Thyroid gland (tissue), 4 donors: Measurements from ENCODE around the gene MTHFSD. TPM values are rescaled to one million over a fixed set of nuclear protein-coding genes. Genes with fewer than 3 reads are reported as not detected.

Experiments
- DNase-seq, 2 donors: peaks; one replicate each; pipeline ENCODE4 v3.0.0-alpha.2; 2019
- H3K27ac ChIP-seq, 3 donors: fragments of 200-600 bp; sonication (generic); 1 replicate in 2 of 3; 2 replicates in 1 of 3; pipeline ENCODE4 v1.5.1; 2016 to 2019; ENCODE audit warnings: mild to moderate bottlenecking in 1 of 3, moderate library complexity in 1 of 3
- H3K27me3 ChIP-seq: fragments of 200-600 bp; sonication (generic); one replicate; pipeline ENCODE4 v1.5.1; 2019
- H3K36me3 ChIP-seq, 2 donors: fragments of 200-600 bp; sonication (generic); one replicate each; pipeline ENCODE4 v1.5.1; 2016 to 2019
- H3K4me1 ChIP-seq, 2 donors: fragments of 200-600 bp; sonication (generic); one replicate each; pipeline ENCODE4 v1.5.1; 2017 to 2019
- H3K4me3 ChIP-seq, 3 donors: fragments of 200-600 bp; sonication (generic); replicated peaks in 1 of 3; 1 replicate in 2 of 3; 2 replicates in 1 of 3; pipeline ENCODE4 v1.5.1; 2016; ENCODE audit warnings: mild to moderate bottlenecking in 1 of 3
- H3K9me3 ChIP-seq: fragments of 200-600 bp; sonication (generic); one replicate; pipeline ENCODE4 v1.5.1; 2017
- POLR2A ChIP-seq, 2 donors: fragments of 450-650 bp; IDR thresholded peaks; one replicate each; pipeline ENCODE4 v1.6.1; 2017; ENCODE audit warnings: antibody characterized with exemption in 2 of 2, mild to moderate bottlenecking in 2 of 2, moderate library complexity in 1 of 2
- WGBS, 2 donors: methylation state at CpG; one replicate each; pipeline ENCODE4 v1.1.5; 2017; 5-methylcytosine and 5-hydroxymethylcytosine counted together
- intact Hi-C: fragments of 100-400 bp; cut with DNase I; formaldehyde crosslinking; loops from one replicate; pipeline ENCODE4 v1.15.1; 2023
- total RNA-seq, 4 donors: library from RNA; depleted of rRNA; stranded (reverse); fragments of >200 nt; gene quantifications; one replicate each; pipeline ENCODE4 v1.2.3, GENCODE V29; 2016
- TF ChIP-seq, protein P1 (sequence below), 6 experiments: fragments of 200-600 bp in 3 of 6; fragments of 450-650 bp in 3 of 6; sonication (generic) in 3 of 6; IDR thresholded peaks; one replicate each; pipeline ENCODE4 v1.5.1; 2016 to 2019; ENCODE audit warnings: antibody characterized with exemption in 6 of 6, mild to moderate bottlenecking in 2 of 6, inconsistent platforms in 1 of 6, moderate library complexity in 1 of 6

MTHFSD gene
- total RNA-seq, 4 donors from 2014 or later: 21.2 to 27.4 (median 25.2) TPM

DNA sequence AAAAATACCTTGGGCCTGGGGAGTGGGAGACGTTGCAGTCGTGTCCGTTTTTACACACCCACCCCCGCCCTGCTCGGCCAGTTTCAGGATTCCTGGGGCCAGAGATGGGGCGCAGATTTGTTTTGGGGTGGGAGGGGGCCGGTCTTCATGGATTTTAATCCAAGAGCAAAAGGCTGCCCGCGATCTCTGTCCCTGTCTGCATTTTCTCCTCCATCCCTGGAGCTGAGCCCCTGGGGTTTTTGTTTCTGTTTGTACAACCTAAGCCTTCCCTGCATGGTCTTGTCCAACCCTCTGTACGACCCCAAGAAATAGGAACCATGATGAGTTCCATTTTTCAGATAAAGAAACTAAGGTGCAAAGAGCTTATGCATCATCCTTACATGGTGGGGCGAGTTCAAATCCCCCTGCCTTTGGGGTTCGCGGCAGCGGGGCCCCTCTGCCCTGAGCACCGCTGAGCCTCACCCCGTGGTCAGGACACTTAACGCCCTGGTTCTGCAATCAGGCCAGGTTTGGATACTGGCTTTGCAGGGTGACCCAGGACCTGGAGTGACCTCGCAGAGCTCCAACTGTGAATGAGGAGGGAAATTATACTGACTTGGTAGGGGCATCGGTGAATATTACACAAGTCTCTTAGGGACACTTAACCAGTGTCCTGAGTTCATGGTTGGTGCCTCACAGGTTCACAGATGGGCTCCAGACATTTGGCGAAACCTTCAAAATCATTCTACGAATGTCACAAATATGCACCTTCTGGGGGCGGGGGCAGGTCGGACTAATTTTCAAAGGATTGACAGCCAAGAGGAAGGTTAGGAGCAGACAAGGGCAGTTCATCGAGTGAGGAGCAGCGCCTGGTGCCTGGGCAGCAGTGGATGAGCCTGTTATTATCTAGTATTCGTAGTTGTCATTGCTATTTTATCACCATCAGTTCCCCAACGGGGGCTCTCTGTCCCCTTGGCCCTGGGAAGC lies 48.9 kb downstream of the MTHFSD start:
- WGBS, 2 donors: 14 to 16% methylated on average over 22 to 27 of the region's 27 CpGs
- Histone ChIP-seq H3K9me3 (no peaks in the 10 kb centered on the region), H3K4me1 (peaks cover 22 to 33% of the 10 kb centered on the region in 2 donors), H3K27ac (no peak overlapping the region), H3K36me3 (no peaks in the 10 kb centered on the region), H3K4me3 (no peak overlapping the region), H3K27me3 (peaks cover 37% of the 10 kb centered on the region)
- intact Hi-C loops: no loop called here
- DNase-seq: no peak
- TF ChIP-seq, protein P1, sequence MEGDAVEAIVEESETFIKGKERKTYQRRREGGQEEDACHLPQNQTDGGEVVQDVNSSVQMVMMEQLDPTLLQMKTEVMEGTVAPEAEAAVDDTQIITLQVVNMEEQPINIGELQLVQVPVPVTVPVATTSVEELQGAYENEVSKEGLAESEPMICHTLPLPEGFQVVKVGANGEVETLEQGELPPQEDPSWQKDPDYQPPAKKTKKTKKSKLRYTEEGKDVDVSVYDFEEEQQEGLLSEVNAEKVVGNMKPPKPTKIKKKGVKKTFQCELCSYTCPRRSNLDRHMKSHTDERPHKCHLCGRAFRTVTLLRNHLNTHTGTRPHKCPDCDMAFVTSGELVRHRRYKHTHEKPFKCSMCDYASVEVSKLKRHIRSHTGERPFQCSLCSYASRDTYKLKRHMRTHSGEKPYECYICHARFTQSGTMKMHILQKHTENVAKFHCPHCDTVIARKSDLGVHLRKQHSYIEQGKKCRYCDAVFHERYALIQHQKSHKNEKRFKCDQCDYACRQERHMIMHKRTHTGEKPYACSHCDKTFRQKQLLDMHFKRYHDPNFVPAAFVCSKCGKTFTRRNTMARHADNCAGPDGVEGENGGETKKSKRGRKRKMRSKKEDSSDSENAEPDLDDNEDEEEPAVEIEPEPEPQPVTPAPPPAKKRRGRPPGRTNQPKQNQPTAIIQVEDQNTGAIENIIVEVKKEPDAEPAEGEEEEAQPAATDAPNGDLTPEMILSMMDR (IDR thresholded peaks at IDR 0.05): no peak
- TF ChIP-seq POLR2A (IDR thresholded peaks at IDR 0.05): no peak

DNA sequence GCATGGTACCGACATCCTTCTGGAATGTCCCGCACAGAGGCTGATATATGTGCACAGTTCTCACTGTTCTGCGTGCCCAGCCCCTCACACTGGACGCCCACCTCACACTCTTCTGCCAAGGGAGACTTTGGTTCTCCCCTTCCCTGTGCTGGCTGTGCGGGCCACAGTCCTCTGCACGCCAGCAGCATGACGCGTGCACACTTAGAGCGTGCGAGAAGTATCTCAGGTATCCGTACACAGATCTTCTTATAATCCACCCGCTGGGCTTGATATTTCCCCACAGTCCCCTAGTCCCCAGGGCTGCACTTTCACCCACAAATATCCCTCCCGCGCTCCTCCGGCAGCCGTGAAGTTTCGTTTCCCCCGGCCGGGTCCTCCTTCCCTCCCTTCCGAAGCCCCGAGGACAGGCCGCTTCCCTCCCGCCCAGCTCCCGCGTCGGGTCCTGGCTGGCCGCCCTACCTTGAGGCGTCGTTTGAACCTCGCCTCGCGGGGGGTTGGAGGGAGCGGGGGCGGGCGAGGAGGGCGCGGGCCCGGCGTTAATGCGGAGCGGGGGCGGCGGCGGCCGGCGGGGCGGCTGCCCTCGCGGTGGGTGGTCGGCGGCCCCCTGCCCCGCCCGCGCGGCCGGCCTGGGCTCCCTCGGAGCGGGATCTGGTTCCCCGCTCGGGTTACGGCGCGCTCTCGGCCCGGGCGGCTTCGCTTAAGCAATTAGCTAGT lies 49.7 kb downstream of the MTHFSD start:
- 4% methylated on average over 26 to 46 of the region's 67 CpGs for WGBS, 2 donors

DNA sequence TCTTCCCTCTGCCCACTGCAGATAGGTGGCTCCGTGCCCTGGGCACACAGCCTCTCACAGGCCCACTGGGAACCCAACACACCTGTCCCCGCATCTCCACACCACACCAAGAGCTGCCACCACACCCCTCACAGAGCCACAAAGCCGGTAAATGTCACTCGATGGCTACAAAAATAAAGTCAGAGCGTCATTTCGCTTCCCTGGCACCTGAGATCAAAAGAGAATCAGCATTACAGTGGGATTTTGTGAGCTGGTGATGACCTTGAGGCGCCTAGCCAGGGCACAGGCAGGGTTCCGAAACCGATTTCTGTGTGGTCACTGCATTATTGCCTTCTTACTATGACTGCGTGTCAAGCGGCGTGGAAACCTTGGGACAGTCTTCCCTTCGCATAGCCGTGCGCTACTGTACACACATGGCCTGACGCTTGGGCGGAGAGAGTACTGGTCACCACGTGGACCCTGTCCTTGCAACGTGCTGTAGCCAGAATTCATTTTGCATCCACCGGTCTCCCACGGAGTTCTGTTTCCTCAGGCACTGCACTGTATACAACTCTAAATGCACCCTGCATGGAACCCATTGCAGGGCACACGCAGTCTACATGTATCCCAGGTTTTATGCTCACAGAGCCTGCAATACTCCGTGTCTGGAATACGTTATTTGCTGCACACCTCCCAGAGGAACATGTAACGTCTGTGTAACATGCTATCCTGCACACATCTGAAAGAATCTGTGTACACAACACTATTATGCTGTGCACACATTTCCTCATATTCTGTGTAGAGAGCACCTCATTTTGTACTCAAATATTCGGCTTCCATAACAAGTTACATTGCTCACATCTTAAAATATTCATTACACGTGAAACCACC lies 50.5 kb downstream of the MTHFSD start:
- TF ChIP-seq POLR2A (IDR thresholded peaks at IDR 0.05): no peak
- TF ChIP-seq, protein P1 (IDR thresholded peaks at IDR 0.05): no peak
- DNase-seq: no peak
- intact Hi-C loops: no loop called here
- no peaks in the 10 kb centered on the region for H3K9me3 ChIP-seq
- H3K27ac ChIP-seq: no peak overlapping the region
- 24 to 27% methylated on average over 25 of the region's 27 CpGs for WGBS, 2 donors
- H3K4me3 ChIP-seq: no peak overlapping the region
- peaks cover 44% of the 10 kb centered on the region for H3K27me3 ChIP-seq
- H3K36me3 ChIP-seq: no peaks in the 10 kb centered on the region
- peaks cover 13 to 21% of the 10 kb centered on the region in 2 donors for H3K4me1 ChIP-seq

More for the DNA sequence above, 49.7 kb downstream of the MTHFSD start:
- Histone ChIP-seq H3K36me3 (no peaks in the 10 kb centered on the region), H3K27ac (no peak overlapping the region), H3K4me1 (peaks cover 17 to 27% of the 10 kb centered on the region in 2 donors), H3K27me3 (peaks cover 39% of the 10 kb centered on the region), H3K9me3 (no peaks in the 10 kb centered on the region), H3K4me3 (no peak overlapping the region)
- DNase-seq: no peak
- intact Hi-C loops: no loop called here
- TF ChIP-seq POLR2A (IDR thresholded peaks at IDR 0.05): no peak
- TF ChIP-seq, protein P1 (IDR thresholded peaks at IDR 0.05): no peak

DNA sequence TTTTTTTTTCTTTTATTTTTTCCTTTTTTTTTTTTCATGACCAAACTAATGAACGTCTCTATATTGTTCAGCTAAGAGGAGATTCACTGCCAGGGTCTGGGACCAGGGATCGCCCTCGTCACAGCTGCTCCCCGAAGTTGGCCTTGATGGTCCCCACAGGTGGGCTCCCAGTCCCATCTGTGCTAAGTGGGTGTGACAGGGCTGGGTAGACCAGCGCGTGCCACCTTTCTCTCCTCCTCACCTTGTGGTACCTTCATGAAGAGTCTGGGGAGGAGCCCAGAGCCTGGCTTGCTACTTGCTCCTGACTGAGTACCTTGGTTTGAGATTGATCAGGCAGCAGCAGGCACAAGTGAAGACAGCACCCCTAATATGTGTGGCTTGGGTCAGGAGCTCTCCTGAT lies 51.2 kb downstream of the MTHFSD start:
- Histone ChIP-seq H3K9me3 (no peaks in the 10 kb centered on the region), H3K36me3 (no peaks in the 10 kb centered on the region), H3K27me3 (peaks cover 49% of the 10 kb centered on the region), H3K4me3 (no peak overlapping the region), H3K4me1 (peaks cover 11 to 18% of the 10 kb centered on the region in 2 donors), H3K27ac (no peak overlapping the region)
- no peak for TF ChIP-seq POLR2A (IDR thresholded peaks at IDR 0.05)
- TF ChIP-seq, protein P1 (IDR thresholded peaks at IDR 0.05): no peak
- no peak for DNase-seq
- intact Hi-C loops: no loop called here
- WGBS, 2 donors: 13 to 25% methylated on average over 6 of the region's 6 CpGs
